ENCODE measurements around the gene PDS5B. TPM values are rescaled to one million over a fixed set of nuclear protein-coding genes. Genes with fewer than 3 reads are reported as not detected.
A peak's percentile ranks its signal among the peaks of the same experiment; 100 is the strongest.

PDS5B gene
- total RNA-seq, 4 donors from 2014 or later = 18.0 to 27.3 (median 21.2) TPM

DNA sequence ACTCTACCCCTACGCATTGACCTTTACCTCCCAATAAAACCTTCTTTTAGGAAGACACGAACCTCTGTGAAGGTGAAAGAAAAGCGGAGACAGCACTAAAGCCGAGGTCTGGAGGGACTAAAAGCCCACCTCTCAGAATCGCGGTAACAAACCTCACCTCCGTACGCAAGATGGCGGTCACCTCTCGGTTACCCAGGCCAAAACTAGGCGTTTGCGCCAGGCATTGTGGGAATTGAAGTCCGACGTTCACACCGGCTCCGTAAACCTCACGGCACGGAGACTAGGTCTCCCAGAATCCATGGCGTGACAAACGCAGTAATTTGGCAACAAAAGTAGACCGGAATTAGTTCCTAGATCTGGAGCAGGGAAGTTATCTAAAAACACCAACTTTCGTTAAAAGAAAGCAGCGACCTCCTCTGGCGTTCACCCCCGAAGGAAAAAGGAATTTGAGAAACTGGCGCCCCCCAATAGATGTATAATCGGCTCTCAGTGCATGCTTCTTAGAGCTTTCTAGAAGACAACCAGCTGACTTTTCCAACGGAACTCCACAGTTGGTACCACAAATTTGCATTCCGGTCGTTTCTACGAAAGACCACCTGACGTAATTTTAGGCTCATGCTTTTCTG, 47.5 kb upstream of the PDS5B start, which contains the start of gene N4BP2L2:
N4BP2L2 (minus strand) TSS at position 175 of the 626 bp plus-strand sequence. CDS start 1,768 bp downstream, outside the sequence.
- H3K4me3 ChIP-seq = peak within 1 kb of the TSS; percentile 77 to 94 (median 90)
- intact Hi-C loops (cut with DNase I; ENCODE audit: low total_unique reads) = loop anchor here (1.0 to 10.0 kb wide), 7 partner anchors 48 to 1376 kb away; partner anchors contain the start of genes BRCA2, HSPH1, PDS5B and ZAR1L
- DNase-seq = peak; percentile 95
- no peaks in the 10 kb centered on the region for H3K9me3 ChIP-seq
- in situ Hi-C loops (cut with MboI; ENCODE audit: low sequenced_read_pairs in 4 of 4) = no loop called here
- H3K27ac ChIP-seq = peak within 1 kb of the TSS; percentile 88 to 99 (median 97)
- H3K36me3 ChIP-seq = peaks cover 0 to 14% of the 10 kb centered on the region in 2 donors
- no peaks in the 10 kb centered on the region for H3K27me3 ChIP-seq
- peaks cover 37 to 40% of the 10 kb centered on the region in 2 donors for H3K4me1 ChIP-seq
- TF ChIP-seq POLR2A (IDR thresholded peaks at IDR 0.05) (peak; percentile 65 to 79), CTCF (IDR thresholded peaks at IDR 0.05 in 4 of 5, conservative IDR thresholded peaks at IDR 0.05 in 1 of 5) (peak in 1 of 5 experiments; percentile 36)
- ATAC-seq = peak; percentile 96 to 98

DNA sequence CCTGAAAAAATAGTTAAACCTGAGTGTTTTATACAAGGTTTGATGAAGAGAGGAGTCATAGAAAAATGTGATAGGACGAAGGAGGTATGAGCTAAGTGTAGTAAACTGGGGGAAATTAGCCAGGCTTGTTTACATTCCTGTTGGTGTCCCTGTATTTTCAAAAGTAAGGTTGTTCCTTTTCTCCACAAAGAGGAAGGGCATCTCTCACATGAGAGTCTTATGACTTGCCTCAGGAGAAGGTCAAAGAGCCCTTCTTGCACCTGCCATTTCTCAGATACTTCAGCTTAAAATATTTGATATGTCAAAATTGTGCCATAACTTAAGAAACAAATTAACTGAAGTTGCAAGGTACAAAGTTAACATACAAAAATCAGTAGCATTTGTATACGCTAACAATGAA, 44.0 kb upstream of the PDS5B start:
- no peak overlapping the region for H3K27ac ChIP-seq
- no peak overlapping the region for H3K4me3 ChIP-seq
- H3K4me1 ChIP-seq = peaks cover 5 to 7% of the 10 kb centered on the region in 2 donors
- TF ChIP-seq POLR2A (IDR thresholded peaks at IDR 0.05) (no peak), CTCF (IDR thresholded peaks at IDR 0.05 in 4 of 5, conservative IDR thresholded peaks at IDR 0.05 in 1 of 5) (no peak)
- ATAC-seq = no peak
- H3K27me3 ChIP-seq = no peaks in the 10 kb centered on the region
- no peak for DNase-seq
- in situ Hi-C loops (cut with MboI; ENCODE audit: low sequenced_read_pairs in 4 of 4) = no loop called here
- H3K9me3 ChIP-seq = no peaks in the 10 kb centered on the region
- intact Hi-C loops (cut with DNase I; ENCODE audit: low total_unique reads) = no loop called here
- H3K36me3 ChIP-seq = no peaks in the 10 kb centered on the region

DNA sequence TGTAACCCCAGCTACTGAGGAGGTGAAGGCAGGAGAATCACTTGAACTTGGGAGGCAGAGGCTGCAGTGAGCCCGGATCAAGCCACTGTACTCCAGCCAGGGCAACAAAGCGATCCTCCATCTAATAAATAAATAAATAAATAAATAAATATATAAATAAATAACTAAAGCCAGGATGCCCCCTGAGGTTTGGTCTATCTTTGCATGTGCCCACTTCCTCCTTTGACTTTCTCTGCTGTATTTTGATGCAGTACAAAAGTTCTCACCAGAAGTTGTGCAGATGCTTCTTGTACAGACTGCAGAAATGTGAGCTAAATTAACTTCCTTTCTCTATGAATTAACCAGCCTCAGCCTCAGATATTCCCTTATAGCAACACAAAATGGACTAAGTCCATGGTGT, 41.2 kb upstream of the PDS5B start:
- no peak for TF ChIP-seq CTCF (IDR thresholded peaks at IDR 0.05 in 4 of 5, conservative IDR thresholded peaks at IDR 0.05 in 1 of 5)
- no peak for TF ChIP-seq POLR2A (IDR thresholded peaks at IDR 0.05)
- H3K9me3 ChIP-seq = no peaks in the 10 kb centered on the region
- no peaks in the 10 kb centered on the region for H3K36me3 ChIP-seq
- ATAC-seq (no peak), DNase-seq (no peak)
- in situ Hi-C loops (cut with MboI; ENCODE audit: low sequenced_read_pairs in 4 of 4) = no loop called here
- H3K27ac ChIP-seq = no peak overlapping the region
- intact Hi-C loops (cut with DNase I; ENCODE audit: low total_unique reads) = no loop called here
- H3K4me1 ChIP-seq = no peaks in the 10 kb centered on the region
- no peaks in the 10 kb centered on the region for H3K27me3 ChIP-seq
- no peak overlapping the region for H3K4me3 ChIP-seq

GRCh38 chr13:32548837-32549236, 37.4 kb upstream of the PDS5B start:
- Histone ChIP-seq H3K9me3 (no peaks in the 10 kb centered on the region), H3K27me3 (no peaks in the 10 kb centered on the region), H3K4me1 (no peaks in the 10 kb centered on the region), H3K4me3 (no peak overlapping the region), H3K36me3 (no peaks in the 10 kb centered on the region), H3K27ac (no peak overlapping the region)
- intact Hi-C loops (cut with DNase I; ENCODE audit: low total_unique reads) (no loop called here), in situ Hi-C loops (cut with MboI; ENCODE audit: low sequenced_read_pairs in 4 of 4) (no loop called here)
- no peak for ATAC-seq
- TF ChIP-seq CTCF (IDR thresholded peaks at IDR 0.05 in 4 of 5, conservative IDR thresholded peaks at IDR 0.05 in 1 of 5) (no peak), POLR2A (IDR thresholded peaks at IDR 0.05) (no peak)
- no peak for DNase-seq

All from gastrocnemius medialis (tissue), 4 donors.